ENCODE data around the gene ANXA6.

- no peak for TF ChIP-seq POLR2A (IDR thresholded peaks at IDR 0.05; ENCODE audit: low read length)
- TF ChIP-seq GATA1 (IDR thresholded peaks at IDR 0.05; ENCODE audit: low read depth, low read length), result no peak
Measured at GRCh38 chr5:151087486-151087885, 70.1 kb downstream of the ANXA6 start.
